22Rv1 (cell line): ENCODE results near the gene DLG4.

Experiments used
- CTCF ChIP-seq: fragments of 450-650 bp; IDR thresholded peaks from 2 replicates; pipeline ENCODE4 v1.5.1; 2017; ENCODE audit warnings: mild to moderate bottlenecking
- ZFX ChIP-seq: fragments of 450-650 bp; IDR thresholded peaks from 2 replicates; pipeline ENCODE4 v1.6.1; 2017; ENCODE audit warnings: antibody characterized with exemption, borderline replicate concordance

GRCh38 chr17:7184647-7185046 lies 35.0 kb downstream of the DLG4 start:
- no peak for TF ChIP-seq CTCF
- no peak for TF ChIP-seq ZFX
